ENCODE measurements around the gene RNF166. TPM values are rescaled to one million over a fixed set of nuclear protein-coding genes. Genes with fewer than 3 reads are reported as not detected.

RNF166 gene
- polyA plus RNA-seq, 3 donors: 99.3 to 255 (median 120) TPM

- H3K27ac ChIP-seq (ENCODE audit: low read depth in 1 of 2, low read length in 2 of 2): no peak overlapping the region
- intact Hi-C loops (cut with micrococcal nuclease): loop anchor here (2.0 to 5.0 kb wide), 3 partner anchors 121 to 480 kb away; partner anchors contain the start of genes ZNF778 (in 2 of the 2), GALNS (in 1 of the 2) and TRAPPC2L (in 1 of the 2)
- Mint-ChIP-seq H3K9me3 (no peaks in the 10 kb centered on the region), H3K27me3 (ENCODE audit: low read depth in 3 of 3) (no peaks in the 10 kb centered on the region), H3K4me3 (no peak overlapping the region), H3K4me1 (no peaks in the 10 kb centered on the region), H3K36me3 (peaks cover 43 to 75% of the 10 kb centered on the region in 2 donors), H3K27ac (no peak overlapping the region)
- H3K4me1 ChIP-seq (ENCODE audit: control insufficient read depth in 1 of 2, insufficient read depth in 2 of 2, low read length in 2 of 2): no peaks in the 10 kb centered on the region
- peaks cover 20% of the 10 kb centered on the region for H3K79me2 ChIP-seq (ENCODE audit: insufficient read depth, low read length)
- DNase-seq: no peak
- peaks cover 78 to 94% of the 10 kb centered on the region in 2 donors for H3K36me3 ChIP-seq (replicated peaks in 1 of 2; ENCODE audit: control insufficient read depth in 1 of 2, insufficient read depth in 2 of 2, low read length in 2 of 2)
- H3K27me3 ChIP-seq (ENCODE audit: control insufficient read depth in 2 of 2, insufficient read depth in 2 of 2, low read length in 2 of 2): no peaks in the 10 kb centered on the region
- no peak overlapping the region for H3K9ac ChIP-seq (ENCODE audit: insufficient read depth, low read length, poor library complexity, severe bottlenecking)
- H2AFZ ChIP-seq (ENCODE audit: insufficient read depth, low read depth, low read length, poor library complexity, severe bottlenecking): no peak overlapping the region
- no peak for TF ChIP-seq CTCF (IDR thresholded peaks at IDR 0.05)
- H4K20me1 ChIP-seq (ENCODE audit: insufficient read depth, low read length): peaks cover 99% of the 10 kb centered on the region
- H3K9me3 ChIP-seq (replicated peaks in 1 of 2; ENCODE audit: control insufficient read depth in 1 of 2, insufficient read depth in 1 of 2, low read length in 2 of 2): no peaks in the 10 kb centered on the region
- H3K4me3 ChIP-seq (replicated peaks in 1 of 3; ENCODE audit: low read depth in 2 of 3, low read length in 3 of 3): no peak overlapping the region
- no peak overlapping the region for H3K4me2 ChIP-seq (replicated peaks; ENCODE audit: extremely low read depth, low read length, poor library complexity, severe bottlenecking)
- WGBS (ENCODE audit: insufficient coverage): 98% methylated on average over 14 of the region's 21 CpGs
Measured at GRCh38 chr16:88736496-88736895, 30.3 kb upstream of the RNF166 start.

- peaks cover 43 to 75% of the 10 kb centered on the region in 2 donors for H3K36me3 Mint-ChIP-seq
- Histone ChIP-seq H3K79me2 (ENCODE audit: insufficient read depth, low read length) (peaks cover 22% of the 10 kb centered on the region), H3K4me3 (replicated peaks in 1 of 3; ENCODE audit: low read depth in 2 of 3, low read length in 3 of 3) (no peak overlapping the region), H3K4me1 (ENCODE audit: control insufficient read depth in 1 of 2, insufficient read depth in 2 of 2, low read length in 2 of 2) (no peaks in the 10 kb centered on the region), H3K36me3 (replicated peaks in 1 of 2; ENCODE audit: control insufficient read depth in 1 of 2, insufficient read depth in 2 of 2, low read length in 2 of 2) (peaks cover 78 to 94% of the 10 kb centered on the region in 2 donors), H2AFZ (ENCODE audit: insufficient read depth, low read depth, low read length, poor library complexity, severe bottlenecking) (no peak overlapping the region), H3K27ac (ENCODE audit: low read depth in 1 of 2, low read length in 2 of 2) (no peak overlapping the region), H3K4me2 (replicated peaks; ENCODE audit: extremely low read depth, low read length, poor library complexity, severe bottlenecking) (no peak overlapping the region), H3K9me3 (replicated peaks in 1 of 2; ENCODE audit: control insufficient read depth in 1 of 2, insufficient read depth in 1 of 2, low read length in 2 of 2) (no peaks in the 10 kb centered on the region), H4K20me1 (ENCODE audit: insufficient read depth, low read length) (peaks cover 99% of the 10 kb centered on the region), H3K9ac (ENCODE audit: insufficient read depth, low read length, poor library complexity, severe bottlenecking) (no peak overlapping the region), H3K27me3 (ENCODE audit: control insufficient read depth in 2 of 2, insufficient read depth in 2 of 2, low read length in 2 of 2) (no peaks in the 10 kb centered on the region)
- no peak overlapping the region for H3K27ac Mint-ChIP-seq
- TF ChIP-seq CTCF (IDR thresholded peaks at IDR 0.05): no peak
- no peaks in the 10 kb centered on the region for H3K27me3 Mint-ChIP-seq (ENCODE audit: low read depth in 3 of 3)
- WGBS (ENCODE audit: insufficient coverage): 96% methylated on average over 15 of the region's 21 CpGs
- no peaks in the 10 kb centered on the region for H3K4me1 Mint-ChIP-seq
- no peaks in the 10 kb centered on the region for H3K9me3 Mint-ChIP-seq
- intact Hi-C loops (cut with micrococcal nuclease): loop anchor here (2.0 to 5.0 kb wide), 3 partner anchors 121 to 481 kb away; partner anchors contain the start of genes ZNF778 (in 2 of the 2), GALNS (in 1 of the 2) and TRAPPC2L (in 1 of the 2)
- no peak overlapping the region for H3K4me3 Mint-ChIP-seq
- DNase-seq: no peak
Measured at GRCh38 chr16:88736088-88736487, 29.9 kb upstream of the RNF166 start.

Measured in CD14-positive monocyte (primary cell).